GM21825 (cell line): ENCODE data around the gene APOE.
"Not testable (repeated sequence)": the region's sequence is repeated elsewhere in the genome, so short reads cannot be mapped to it uniquely, and the experiment has no call there.

Experiments
- ATAC-seq: cut with Tn5 transposase; IDR thresholded peaks from one replicate; pipeline ENCODE4 v1.9.1; 2021; ENCODE audit warnings: mild to moderate bottlenecking, moderate library complexity; ENCODE audit not compliant: unreplicated experiment

APOE gene

GRCh38 chr19:44905437-44906160 is at the start of gene APOE:
TSS of gene APOE (plus strand) at chr19:44905796. CDS start at chr19:44906625, 829 bp downstream.
- no peak for ATAC-seq

GRCh38 chr19:44856421-44857083 is 49.0 kb upstream of the APOE start:
- ATAC-seq: no peak

GRCh38 chr19:44857837-44858236 is 47.8 kb upstream of the APOE start:
- ATAC-seq: no peak

GRCh38 chr19:44861576-44861975 is 44.0 kb upstream of the APOE start:
- not testable (repeated sequence) for ATAC-seq

GRCh38 chr19:44863990-44864389 is 41.6 kb upstream of the APOE start:
- no peak for ATAC-seq

- ATAC-seq: no peak
Measured at GRCh38 chr19:44865196-44865767, 40.3 kb upstream of the APOE start.

- no peak for ATAC-seq
Measured at GRCh38 chr19:44866664-44867063, 38.9 kb upstream of the APOE start.

GRCh38 chr19:44867578-44867977 is 38.0 kb upstream of the APOE start:
- ATAC-seq: no peak

GRCh38 chr19:44869733-44870470 is 35.7 kb upstream of the APOE start:
- ATAC-seq: no peak

GRCh38 chr19:44871809-44872208 is 33.8 kb upstream of the APOE start:
- no peak for ATAC-seq

GRCh38 chr19:44872661-44873060 is 32.9 kb upstream of the APOE start:
- ATAC-seq: no peak

GRCh38 chr19:44874317-44874716 is 31.3 kb upstream of the APOE start:
- ATAC-seq: no peak

- no peak for ATAC-seq
Measured at GRCh38 chr19:44875666-44876451, 29.7 kb upstream of the APOE start.

- no peak for ATAC-seq
Measured at GRCh38 chr19:44876930-44877535, 28.6 kb upstream of the APOE start.

GRCh38 chr19:44878120-44878865 is 27.3 kb upstream of the APOE start:
- no peak for ATAC-seq

GRCh38 chr19:44879309-44880065 is 26.1 kb upstream of the APOE start:
- ATAC-seq: no peak

- ATAC-seq: no peak
Measured at GRCh38 chr19:44882063-44882462, 23.5 kb upstream of the APOE start.

GRCh38 chr19:44882619-44883397 is 22.8 kb upstream of the APOE start:
- not testable (repeated sequence) for ATAC-seq
